ENCODE results near the gene KRT7. TPM values are rescaled to one million over a fixed set of nuclear protein-coding genes. Genes with fewer than 3 reads are reported as not detected.

The KRT7 gene
- total RNA-seq, 1 experiment from 2014 or later = 10.0 TPM

DNA sequence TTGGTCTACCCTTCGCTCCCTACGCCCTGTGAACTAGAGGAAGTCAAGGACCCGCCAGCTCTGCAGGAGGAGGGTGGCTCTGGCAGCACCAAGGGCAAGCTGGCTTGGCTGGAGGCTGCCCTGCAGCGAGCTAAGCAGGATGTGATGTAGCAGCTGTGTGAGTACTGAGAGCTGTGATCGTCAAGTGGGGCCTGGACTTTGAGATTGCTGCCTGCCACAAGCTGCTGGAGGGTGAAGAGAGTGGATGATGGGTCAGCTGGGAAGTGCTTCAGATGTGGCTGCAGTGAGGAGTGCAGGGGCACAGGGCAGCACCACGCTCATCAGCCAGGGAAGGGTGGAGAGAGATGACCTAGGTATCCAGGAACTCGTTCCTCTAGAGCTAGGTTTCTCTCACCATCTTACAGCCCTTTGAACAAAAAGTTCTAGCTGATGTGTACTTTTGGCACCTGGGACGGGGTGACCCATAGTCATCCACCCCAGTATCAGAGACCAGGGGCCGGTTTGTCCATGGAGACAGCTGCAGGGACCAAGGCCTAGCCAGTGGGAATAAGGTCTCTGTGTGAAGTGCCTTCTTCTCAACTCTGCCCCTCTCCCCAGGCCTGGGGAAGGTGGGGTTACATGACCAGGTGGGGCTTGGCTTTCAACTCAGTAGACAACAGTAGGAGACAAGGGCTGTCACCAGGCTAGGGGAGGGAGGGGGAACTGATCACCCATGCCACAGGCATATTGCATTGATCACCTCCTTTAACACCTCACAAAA, 44.6 kb downstream of the KRT7 start:
- H3K27me3 Mint-ChIP-seq (ENCODE audit: low read depth) = peaks cover 62% of the 10 kb centered on the region
- no peak overlapping the region for H3K27ac ChIP-seq (ENCODE audit: insufficient read length, low read depth, low read length)
- H3K27me3 ChIP-seq (ENCODE audit: insufficient read depth, low read length) = peaks cover 2% of the 10 kb centered on the region; the same call in 1 of the 2 replicates

More for the DNA sequence above, 44.6 kb downstream of the KRT7 start:
- Histone ChIP-seq H4K5ac (ENCODE audit: insufficient read length, low read depth, low read length) (no peak overlapping the region), H2AFZ (ENCODE audit: low read length) (no peak overlapping the region), H2BK20ac (ENCODE audit: low read depth, low read length, poor library complexity, severe bottlenecking) (no peak overlapping the region), H3K4ac (ENCODE audit: low read depth, low read length) (no peak overlapping the region), H3K18ac (ENCODE audit: insufficient read length, low read depth, low read length) (no peak overlapping the region), H2BK5ac (ENCODE audit: insufficient read length, low read length) (no peak overlapping the region), H3K14ac (ENCODE audit: insufficient read depth, low read length) (no peak overlapping the region), H4K91ac (ENCODE audit: insufficient read length, low read depth, low read length) (no peak overlapping the region), H3K4me1 (ENCODE audit: insufficient read depth, low read length) (no peaks in the 10 kb centered on the region), H2AK5ac (ENCODE audit: insufficient read length, low read length) (no peak overlapping the region), H3T11ph (ENCODE audit: low read length) (no peak overlapping the region), H4K8ac (replicated peaks; ENCODE audit: insufficient read length, low read depth, low read length) (no peak overlapping the region), H4K20me1 (ENCODE audit: control insufficient read depth, insufficient read depth, insufficient read length) (no peaks in the 10 kb centered on the region), H3K56ac (ENCODE audit: insufficient read length, low read depth, low read length) (no peak overlapping the region), H3K9ac (ENCODE audit: extremely low read depth, insufficient read length, low read length) (no peak overlapping the region), H2BK12ac (ENCODE audit: insufficient read length, low read depth, low read length) (no peak overlapping the region), H3K79me1 (ENCODE audit: insufficient read depth, low read depth, low read length, poor library complexity, severe bottlenecking) (no peaks in the 10 kb centered on the region), H3K23ac (ENCODE audit: insufficient read length, low read depth, low read length) (no peak overlapping the region), H3K4me2 (ENCODE audit: insufficient read depth, insufficient read length, low read length) (no peak overlapping the region), H2BK15ac (ENCODE audit: low read depth, low read length) (no peak overlapping the region), H3K79me2 (ENCODE audit: insufficient read depth, low read length) (no peaks in the 10 kb centered on the region), H2BK120ac (ENCODE audit: low read depth, low read length, poor library complexity, severe bottlenecking) (no peak overlapping the region), H3K23me2 (ENCODE audit: insufficient read length, low read depth, low read length, poor library complexity, severe bottlenecking) (peaks cover 5% of the 10 kb centered on the region), H3K9me3 (ENCODE audit: control insufficient read depth, low read depth, low read length) (no peaks in the 10 kb centered on the region)
- WGBS (ENCODE audit: extremely low coverage, insufficient read length, low lambda C conversion rate) = no CpG with 5 or more reads among the region's 9 CpGs
- no peak for TF ChIP-seq CTCF (conservative IDR thresholded peaks at IDR 0.05)
- peaks cover 8 to 10% of the 10 kb centered on the region in 2 experiments for H3K4me1 Mint-ChIP-seq
- no peak overlapping the region for H3K27ac Mint-ChIP-seq
- no peaks in the 10 kb centered on the region for H3K9me3 Mint-ChIP-seq
- H3K4me3 Mint-ChIP-seq = no peak overlapping the region
- DNase-seq = peak; percentile 24
- no peaks in the 10 kb centered on the region for H3K36me3 Mint-ChIP-seq (ENCODE audit: insufficient read depth in 1 of 3, low read depth in 3 of 3)
